ENCODE data around the gene RPS28.

RPS28 gene

GRCh38 chr19:8370176-8371010, 49.1 kb downstream of the RPS28 start:
- DNase-seq (ENCODE audit: insufficient read length, low spot score): no peak
- FAIRE-seq: no peak
- TF ChIP-seq POLR2AphosphoS5 (IDR thresholded peaks at IDR 0.05; ENCODE audit: low read depth, low read length): no peak
- TF ChIP-seq TAF1 (IDR thresholded peaks at IDR 0.05; ENCODE audit: low read depth, low read length): no peak
- no peak for TF ChIP-seq POU2F2 (IDR thresholded peaks at IDR 0.05; ENCODE audit: low read depth, low read length)
- no peak for TF ChIP-seq POLR2A (IDR thresholded peaks at IDR 0.05; ENCODE audit: low read depth, low read length)
- TF ChIP-seq SPI1 (IDR thresholded peaks at IDR 0.05; ENCODE audit: low read depth, low read length): no peak
- no peak for TF ChIP-seq PAX5 (IDR thresholded peaks at IDR 0.05; ENCODE audit: insufficient read depth, low read length, severe bottlenecking)

GRCh38 chr19:8371011-8371804, 49.9 kb downstream of the RPS28 start:
- no peak for TF ChIP-seq POLR2A (IDR thresholded peaks at IDR 0.05; ENCODE audit: low read depth, low read length)
- FAIRE-seq (no peak), DNase-seq (ENCODE audit: insufficient read length, low spot score) (no peak)

Data from GM12891 (cell line).